H9 (cell line): ENCODE data around the gene SYNJ1. TPM values are rescaled to one million over a fixed set of nuclear protein-coding genes. Genes with fewer than 3 reads are reported as not detected.
"Not testable (repeated sequence)": the region's sequence is repeated elsewhere in the genome, so short reads cannot be mapped to it uniquely, and the experiment has no call there.

ENCODE experiments used
- DNase-seq: peaks from one replicate; pipeline ENCODE4 v3.0.0-alpha.2; 2017
- H2AFZ ChIP-seq: one replicate; pipeline ENCODE4 v1.6.1; 2013; ENCODE audit warnings: mild to moderate bottlenecking, low read length, control low read depth, moderate library complexity
- H2AK5ac ChIP-seq: 2 replicates; pipeline ENCODE4 v1.6.1; 2013; ENCODE audit warnings: low read length, control low read depth, mixed read lengths; ENCODE audit not compliant: insufficient read length
- H2BK120ac ChIP-seq: one replicate; pipeline ENCODE4 v1.6.1; 2013; ENCODE audit warnings: low read depth, mild to moderate bottlenecking, low read length, control low read depth, inconsistent platforms; ENCODE audit not compliant: poor library complexity, severe bottlenecking
- H2BK12ac ChIP-seq: 2 replicates; pipeline ENCODE4 v1.6.1; 2013; ENCODE audit warnings: low read length, control low read depth, mixed read lengths, low read depth; ENCODE audit not compliant: insufficient read length
- H2BK15ac ChIP-seq: 2 replicates; pipeline ENCODE4 v1.6.1; 2013; ENCODE audit warnings: low read depth, low read length, control low read depth
- H2BK20ac ChIP-seq: one replicate; pipeline ENCODE4 v1.6.1; 2013; ENCODE audit warnings: low read depth, mild to moderate bottlenecking, low read length, control low read depth, inconsistent platforms; ENCODE audit not compliant: poor library complexity, severe bottlenecking
- H2BK5ac ChIP-seq: 2 replicates; pipeline ENCODE4 v1.6.1; 2013; ENCODE audit warnings: low read length, control low read depth, mixed read lengths; ENCODE audit not compliant: insufficient read length
- H3K14ac ChIP-seq: 2 replicates; pipeline ENCODE4 v1.6.1; 2013; ENCODE audit warnings: low read length, control low read depth; ENCODE audit not compliant: insufficient read depth
- H3K18ac ChIP-seq: 2 replicates; pipeline ENCODE4 v1.6.1; 2013; ENCODE audit warnings: low read depth, mild to moderate bottlenecking, mixed read lengths, low read length, control low read depth; ENCODE audit not compliant: insufficient read length
- H3K23ac ChIP-seq: 2 replicates; pipeline ENCODE4 v1.6.1; 2013; ENCODE audit warnings: low read length, control low read depth, mixed read lengths, low read depth; ENCODE audit not compliant: insufficient read length
- H3K23me2 ChIP-seq: 2 replicates; pipeline ENCODE4 v1.6.1; 2013; ENCODE audit warnings: low read depth, mild to moderate bottlenecking, mixed read lengths, low read length, control low read depth; ENCODE audit not compliant: insufficient read length, poor library complexity, severe bottlenecking
- H3K27ac ChIP-seq: 2 replicates; pipeline ENCODE4 v1.5.1; 2013; ENCODE audit warnings: low read length, control low read depth, mixed read lengths, low read depth; ENCODE audit not compliant: insufficient read length
- H3K27me3 ChIP-seq: 2 replicates; pipeline ENCODE4 v1.6.1; 2013; ENCODE audit warnings: low read length, control low read depth, inconsistent platforms; ENCODE audit not compliant: insufficient read depth
- H3K4ac ChIP-seq: 2 replicates; pipeline ENCODE4 v1.6.1; 2013; ENCODE audit warnings: low read depth, mild to moderate bottlenecking, control low read depth, inconsistent platforms, low read length, moderate library complexity
- H3K4me1 ChIP-seq: 2 replicates; pipeline ENCODE4 v1.6.1; 2013; ENCODE audit warnings: low read length, control low read depth, inconsistent platforms; ENCODE audit not compliant: insufficient read depth
- H3K4me2 ChIP-seq: 2 replicates; pipeline ENCODE4 v1.6.1; 2013; ENCODE audit warnings: low read length, control low read depth, mixed read lengths; ENCODE audit not compliant: insufficient read length, insufficient read depth
- H3K56ac ChIP-seq: 2 replicates; pipeline ENCODE4 v1.6.1; 2013; ENCODE audit warnings: low read depth, mild to moderate bottlenecking, mixed read lengths, low read length, control low read depth; ENCODE audit not compliant: insufficient read length
- H3K79me1 ChIP-seq: 2 replicates; pipeline ENCODE4 v1.6.1; 2013; ENCODE audit warnings: low read depth, mild to moderate bottlenecking, moderate library complexity, low read length, control low read depth, inconsistent platforms; ENCODE audit not compliant: insufficient read depth, poor library complexity, severe bottlenecking
- H3K79me2 ChIP-seq: 2 replicates; pipeline ENCODE4 v1.6.1; 2013; ENCODE audit warnings: low read length, control low read depth, inconsistent platforms; ENCODE audit not compliant: insufficient read depth
- H3K9ac ChIP-seq: 2 replicates; pipeline ENCODE4 v1.6.1; 2013; ENCODE audit warnings: low read length, control low read depth, mixed read lengths; ENCODE audit not compliant: insufficient read length; ENCODE audit errors: extremely low read depth
- H3K9me3 ChIP-seq: one replicate; pipeline ENCODE4 v1.6.1; 2013; ENCODE audit warnings: low read depth, low read length, inconsistent platforms; ENCODE audit not compliant: control insufficient read depth
- H3T11ph ChIP-seq: one replicate; pipeline ENCODE4 v1.6.1; 2013; ENCODE audit warnings: mild to moderate bottlenecking, low read length, control low read depth, inconsistent platforms
- H4K20me1 ChIP-seq: one replicate; pipeline ENCODE4 v1.6.1; 2013; ENCODE audit not compliant: control insufficient read depth, insufficient read length, insufficient read depth
- H4K5ac ChIP-seq: 2 replicates; pipeline ENCODE4 v1.6.1; 2013; ENCODE audit warnings: low read depth, mild to moderate bottlenecking, mixed read lengths, low read length, control low read depth; ENCODE audit not compliant: insufficient read length
- H4K8ac ChIP-seq: replicated peaks from 2 replicates; pipeline ENCODE4 v1.6.1; 2013; ENCODE audit warnings: low read length, control low read depth, mixed read lengths, low read depth; ENCODE audit not compliant: insufficient read length
- H4K91ac ChIP-seq: 2 replicates; pipeline ENCODE4 v1.6.1; 2013; ENCODE audit warnings: low read depth, mild to moderate bottlenecking, moderate library complexity, mixed read lengths, low read length, control low read depth; ENCODE audit not compliant: insufficient read length
- H3K27ac Mint-ChIP-seq, 3 experiments: 2 replicates in 2 of 3; 3 replicates in 1 of 3; pipeline ENCODE4 v1.8.0; 2020 to 2021; ENCODE audit warnings: mixed read lengths in 3 of 3, mild to moderate bottlenecking in 1 of 3, moderate library complexity in 1 of 3
- H3K27me3 Mint-ChIP-seq: 2 replicates; pipeline ENCODE4 v1.8.0; 2021; ENCODE audit warnings: low read depth, mild to moderate bottlenecking, moderate library complexity, mixed read lengths
- H3K36me3 Mint-ChIP-seq, 3 experiments: 2 replicates in 2 of 3; 3 replicates in 1 of 3; pipeline ENCODE4 v1.8.0; 2020 to 2021; ENCODE audit warnings: low read depth in 3 of 3, mixed read lengths in 3 of 3; ENCODE audit not compliant: insufficient read depth in 1 of 3
- H3K4me1 Mint-ChIP-seq, 2 experiments: 2 replicates each; pipeline ENCODE4 v1.8.0; 2020; ENCODE audit warnings: mixed read lengths in 2 of 2
- H3K4me3 Mint-ChIP-seq, 2 experiments: 2 replicates in 1 of 2; 3 replicates in 1 of 2; pipeline ENCODE4 v1.8.0; 2020 to 2021; ENCODE audit warnings: mild to moderate bottlenecking in 2 of 2, mixed read lengths in 2 of 2, moderate library complexity in 1 of 2
- H3K9me3 Mint-ChIP-seq, 2 experiments: 2 replicates in 1 of 2; 3 replicates in 1 of 2; pipeline ENCODE4 v1.8.0; 2020; ENCODE audit warnings: mild to moderate bottlenecking in 2 of 2, mixed read lengths in 2 of 2, moderate library complexity in 1 of 2
- CTCF ChIP-seq: fragments of 200-600 bp; sonication (generic); conservative IDR thresholded peaks from 3 replicates; pipeline ENCODE4 v1.8.0; 2021; ENCODE audit warnings: antibody characterized with exemption, mild to moderate bottlenecking
- WGBS: extraction: QIAGEN DNeasy Blood & Tissue Kit; methylation state at CpG from one replicate; pipeline ENCODE4 v1.1.7; 2013; ENCODE audit warnings: missing lambda C conversion rate, low lambda C conversion rate, mixed read lengths; ENCODE audit not compliant: insufficient read length; ENCODE audit errors: extremely low coverage; 5-methylcytosine and 5-hydroxymethylcytosine counted together
- total RNA-seq: library from RNA; stranded (reverse); gene quantifications from 2 replicates; pipeline ENCODE4 v1.2.1, GENCODE V29; 2021

The SYNJ1 gene
- total RNA-seq, 1 experiment from 2014 or later, result 7.1 TPM

GRCh38 chr21:32776743-32777142 is 48.9 kb upstream of the SYNJ1 start:
- TF ChIP-seq CTCF, result no peak
- Histone ChIP-seq H3K27ac (no peak overlapping the region), H2BK12ac (no peak overlapping the region), H3K4me2 (no peak overlapping the region), H2AK5ac (no peak overlapping the region), H3K27me3 (no peaks in the 10 kb centered on the region), H3K18ac (no peak overlapping the region), H3K9ac (no peak overlapping the region), H3T11ph (no peak overlapping the region), H3K4me1 (no peaks in the 10 kb centered on the region; the same call in 1 of the 2 replicates), H3K23me2 (peaks cover 4% of the 10 kb centered on the region), H2BK15ac (no peak overlapping the region), H3K56ac (no peak overlapping the region), H3K4ac (no peak overlapping the region), H2AFZ (no peak overlapping the region), H4K91ac (no peak overlapping the region), H2BK120ac (no peak overlapping the region), H3K79me1 (no peaks in the 10 kb centered on the region), H3K14ac (no peak overlapping the region), H3K23ac (no peak overlapping the region), H3K79me2 (no peaks in the 10 kb centered on the region), H2BK20ac (no peak overlapping the region), H4K20me1 (no peaks in the 10 kb centered on the region), H2BK5ac (no peak overlapping the region), H4K8ac (no peak overlapping the region), H3K9me3 (no peaks in the 10 kb centered on the region), H4K5ac (no peak overlapping the region)
- Mint-ChIP-seq H3K27ac (no peak overlapping the region), H3K4me1 (peaks cover 9 to 11% of the 10 kb centered on the region in 2 experiments), H3K36me3 (no peaks in the 10 kb centered on the region), H3K4me3 (no peak overlapping the region), H3K9me3 (no peaks in the 10 kb centered on the region), H3K27me3 (peaks cover 2% of the 10 kb centered on the region; the same call in 1 of the 2 replicates)
- no peak for DNase-seq
- no CpG with 5 or more reads among the region's 6 CpGs for WGBS

GRCh38 chr21:32773048-32773344 is 45.2 kb upstream of the SYNJ1 start:
- WGBS, result no CpG with 5 or more reads among the region's 11 CpGs

More at GRCh38 chr21:32773048-32773344, 45.2 kb upstream of the SYNJ1 start:
- H3K36me3 Mint-ChIP-seq, result peaks cover 12 to 20% (median 14%) of the 10 kb centered on the region in 3 experiments; a peak in 6 of 7 replicates
- H3K56ac ChIP-seq, H3K27me3 Mint-ChIP-seq, H2AFZ ChIP-seq, H4K91ac ChIP-seq, H3T11ph ChIP-seq, H2BK12ac ChIP-seq, H3K18ac ChIP-seq, H3K14ac ChIP-seq, H2BK5ac ChIP-seq, H3K4me1 ChIP-seq, H3K27me3 ChIP-seq, H3K23me2 ChIP-seq, H2BK15ac ChIP-seq, H3K79me1 ChIP-seq, H4K8ac ChIP-seq, H3K9ac ChIP-seq, H3K9me3 Mint-ChIP-seq, H3K27ac ChIP-seq, DNase-seq, H3K23ac ChIP-seq, H4K5ac ChIP-seq, H2BK120ac ChIP-seq, H3K27ac Mint-ChIP-seq, H3K4ac ChIP-seq, H2BK20ac ChIP-seq, H4K20me1 ChIP-seq, H2AK5ac ChIP-seq, H3K9me3 ChIP-seq: not testable (repeated sequence)
- Histone ChIP-seq H3K4me2 (peak overlapping the region; percentile 88), H3K79me2 (peaks cover 18% of the 10 kb centered on the region)
- peaks cover 25 to 31% of the 10 kb centered on the region in 2 experiments for H3K4me1 Mint-ChIP-seq
- H3K4me3 Mint-ChIP-seq, result peak overlapping the region; percentile 90 to 95
